Measurements from ENCODE around the gene PDRG1.

GRCh38 chr20:31916708-31917107 is 35.1 kb downstream of the PDRG1 start:
- TF ChIP-seq, protein P1, sequence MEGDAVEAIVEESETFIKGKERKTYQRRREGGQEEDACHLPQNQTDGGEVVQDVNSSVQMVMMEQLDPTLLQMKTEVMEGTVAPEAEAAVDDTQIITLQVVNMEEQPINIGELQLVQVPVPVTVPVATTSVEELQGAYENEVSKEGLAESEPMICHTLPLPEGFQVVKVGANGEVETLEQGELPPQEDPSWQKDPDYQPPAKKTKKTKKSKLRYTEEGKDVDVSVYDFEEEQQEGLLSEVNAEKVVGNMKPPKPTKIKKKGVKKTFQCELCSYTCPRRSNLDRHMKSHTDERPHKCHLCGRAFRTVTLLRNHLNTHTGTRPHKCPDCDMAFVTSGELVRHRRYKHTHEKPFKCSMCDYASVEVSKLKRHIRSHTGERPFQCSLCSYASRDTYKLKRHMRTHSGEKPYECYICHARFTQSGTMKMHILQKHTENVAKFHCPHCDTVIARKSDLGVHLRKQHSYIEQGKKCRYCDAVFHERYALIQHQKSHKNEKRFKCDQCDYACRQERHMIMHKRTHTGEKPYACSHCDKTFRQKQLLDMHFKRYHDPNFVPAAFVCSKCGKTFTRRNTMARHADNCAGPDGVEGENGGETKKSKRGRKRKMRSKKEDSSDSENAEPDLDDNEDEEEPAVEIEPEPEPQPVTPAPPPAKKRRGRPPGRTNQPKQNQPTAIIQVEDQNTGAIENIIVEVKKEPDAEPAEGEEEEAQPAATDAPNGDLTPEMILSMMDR (IDR thresholded peaks at IDR 0.05; ENCODE audit: extremely low read depth in 1 of 2, insufficient read depth in 1 of 2, low read depth in 1 of 2, low read length in 2 of 2), result no peak
- TF ChIP-seq POLR2A (IDR thresholded peaks at IDR 0.05; ENCODE audit: low read depth, low read length) (no peak), EZH2 (IDR thresholded peaks at IDR 0.05; ENCODE audit: borderline replicate concordance, low read depth, low read length, severe bottlenecking) (no peak), MYC (IDR thresholded peaks at IDR 0.05; ENCODE audit: low read depth, low read length) (no peak)
